Sigmoid colon (tissue), 4 donors: ENCODE data around the gene SH3GLB2.

Experiments used
- POLR2AphosphoS5 ChIP-seq, 4 donors: sonication (generic); formaldehyde crosslinking; IDR thresholded peaks; one replicate each; pipeline ENCODE4 v1.6.1; 2017; ENCODE audit warnings: antibody characterized with exemption in 4 of 4
- TF ChIP-seq, protein P1 (sequence below), 4 experiments: fragments of 450-650 bp in 3 of 4; fragments of 200-600 bp in 1 of 4; IDR thresholded peaks; one replicate each; pipeline ENCODE4 v1.5.1; 2016 to 2019; ENCODE audit warnings: antibody characterized with exemption in 4 of 4, mild to moderate bottlenecking in 3 of 4, moderate library complexity in 2 of 4

DNA sequence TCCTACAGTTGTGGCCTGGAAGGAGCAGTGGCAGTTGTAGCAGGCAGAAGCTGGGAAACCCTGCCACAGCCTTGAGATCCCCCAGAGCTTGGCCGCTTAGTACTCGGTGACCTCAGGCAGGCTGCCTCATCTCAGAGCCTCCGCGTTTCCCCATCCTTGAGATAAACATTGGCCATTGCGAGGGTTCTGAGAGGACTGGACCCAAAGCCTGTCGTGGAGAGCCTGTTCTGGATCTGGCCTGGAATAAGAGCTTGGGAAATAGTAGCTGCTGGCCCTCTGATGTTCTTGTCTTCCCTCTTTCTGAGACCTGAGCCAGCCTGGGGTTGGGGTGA is 9.6 kb upstream of the SH3GLB2 start:
- TF ChIP-seq, protein P1, sequence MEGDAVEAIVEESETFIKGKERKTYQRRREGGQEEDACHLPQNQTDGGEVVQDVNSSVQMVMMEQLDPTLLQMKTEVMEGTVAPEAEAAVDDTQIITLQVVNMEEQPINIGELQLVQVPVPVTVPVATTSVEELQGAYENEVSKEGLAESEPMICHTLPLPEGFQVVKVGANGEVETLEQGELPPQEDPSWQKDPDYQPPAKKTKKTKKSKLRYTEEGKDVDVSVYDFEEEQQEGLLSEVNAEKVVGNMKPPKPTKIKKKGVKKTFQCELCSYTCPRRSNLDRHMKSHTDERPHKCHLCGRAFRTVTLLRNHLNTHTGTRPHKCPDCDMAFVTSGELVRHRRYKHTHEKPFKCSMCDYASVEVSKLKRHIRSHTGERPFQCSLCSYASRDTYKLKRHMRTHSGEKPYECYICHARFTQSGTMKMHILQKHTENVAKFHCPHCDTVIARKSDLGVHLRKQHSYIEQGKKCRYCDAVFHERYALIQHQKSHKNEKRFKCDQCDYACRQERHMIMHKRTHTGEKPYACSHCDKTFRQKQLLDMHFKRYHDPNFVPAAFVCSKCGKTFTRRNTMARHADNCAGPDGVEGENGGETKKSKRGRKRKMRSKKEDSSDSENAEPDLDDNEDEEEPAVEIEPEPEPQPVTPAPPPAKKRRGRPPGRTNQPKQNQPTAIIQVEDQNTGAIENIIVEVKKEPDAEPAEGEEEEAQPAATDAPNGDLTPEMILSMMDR (IDR thresholded peaks at IDR 0.05) = no peak
- peak in 3 of 4 donors; percentile 9 to 51 (median 44) for TF ChIP-seq POLR2AphosphoS5 (IDR thresholded peaks at IDR 0.05)
